CD4-positive, alpha-beta T cell (primary cell): Measurements from ENCODE around the gene AK2. TPM values are rescaled to one million over a fixed set of nuclear protein-coding genes. Genes with fewer than 3 reads are reported as not detected.

Experiments
- ATAC-seq: fragments of 200-7000 bp; cut with Tn5 transposase; one replicate; pipeline ENCODE4 v1.10.0; 2022; ENCODE audit warnings: mild to moderate bottlenecking; ENCODE audit not compliant: poor library complexity
- CTCF ChIA-PET: fragments of 350-600 bp; sonication (Branson Sonifier 250); formaldehyde crosslinking; loops from one replicate; lab custom pipeline; 2021; ENCODE audit warnings: antibody characterized with exemption, inconsistent platforms; lab: Charles Lee
- POLR2A ChIA-PET: fragments of 350-600 bp; sonication (Branson Sonifier 250); formaldehyde crosslinking; loops from one replicate; lab custom pipeline; 2021; ENCODE audit warnings: antibody characterized with exemption, inconsistent platforms; lab: Charles Lee
- DNase-seq, 14 experiments: peaks; one replicate each; pipeline ENCODE4 v3.0.0-alpha.2; 2013 to 2020; ENCODE audit warnings: mixed read lengths in 2 of 14
- H3K27ac ChIP-seq, 2 donors: one replicate each; pipeline versions ENCODE4 v1.5.1 to v1.7.0; 2013; ENCODE audit warnings: low read length in 2 of 2, low read depth in 1 of 2, mild to moderate bottlenecking in 1 of 2
- H3K27me3 ChIP-seq, 2 experiments: 1 replicate in 1 of 2; 2 replicates in 1 of 2; pipeline versions ENCODE4 v1.6.1 to v1.7.0; 2013; ENCODE audit warnings: low read length in 2 of 2, control low read depth in 1 of 2, mild to moderate bottlenecking in 1 of 2, moderate library complexity in 1 of 2; ENCODE audit not compliant: insufficient read depth in 2 of 2, control insufficient read depth in 1 of 2
- H3K36me3 ChIP-seq: one replicate; pipeline ENCODE4 v1.6.1; 2013; ENCODE audit warnings: low read length, control low read depth; ENCODE audit not compliant: insufficient read depth
- H3K4me1 ChIP-seq: one replicate; pipeline ENCODE4 v1.6.1; 2013; ENCODE audit warnings: low read length, control low read depth; ENCODE audit not compliant: insufficient read depth
- H3K4me3 ChIP-seq: one replicate; pipeline ENCODE4 v1.5.1; 2013; ENCODE audit warnings: mild to moderate bottlenecking, low read length, moderate library complexity
- H3K9me3 ChIP-seq, 2 experiments: 1 replicate in 1 of 2; 2 replicates in 1 of 2; pipeline versions ENCODE4 v1.6.1 to v1.7.0; 2013; ENCODE audit warnings: low read length in 2 of 2, mild to moderate bottlenecking in 2 of 2, control low read depth in 1 of 2, moderate library complexity in 1 of 2; ENCODE audit not compliant: control insufficient read depth in 1 of 2, insufficient read depth in 1 of 2
- H3K27ac Mint-ChIP-seq: one replicate; pipeline ENCODE4 v1.8.0; 2020; ENCODE audit warnings: mixed read lengths
- H3K27me3 Mint-ChIP-seq: one replicate; pipeline ENCODE4 v1.8.0; 2021; ENCODE audit warnings: mixed read lengths
- H3K36me3 Mint-ChIP-seq: one replicate; pipeline ENCODE4 v1.8.0; 2021; ENCODE audit warnings: low read depth, mixed read lengths
- H3K4me1 Mint-ChIP-seq: one replicate; pipeline ENCODE4 v1.8.0; 2021; ENCODE audit warnings: low read depth, mixed read lengths
- H3K4me3 Mint-ChIP-seq: one replicate; pipeline ENCODE4 v1.8.0; 2020; ENCODE audit warnings: mild to moderate bottlenecking, mixed read lengths
- H3K9me3 Mint-ChIP-seq: one replicate; pipeline ENCODE4 v1.8.0; 2020; ENCODE audit warnings: mixed read lengths
- CTCF ChIP-seq: fragments of 200-600 bp; IDR thresholded peaks from one replicate; pipeline ENCODE4 v1.8.0; 2022; ENCODE audit warnings: antibody characterized with exemption, mild to moderate bottlenecking
- intact Hi-C, 2 experiments: fragments of 100-400 bp; cut with DNase I in 1 of 2; cut with micrococcal nuclease in 1 of 2; formaldehyde crosslinking; loops; one replicate each; pipeline versions ENCODE4 v1.15.1 to v1.9.0; 2023 to 2025; cut with DNase I, micrococcal nuclease
- total RNA-seq, 174 experiments: library from RNA in 2 of 174; stranded (reverse) in 2 of 174; gene quantifications; one replicate each; pipeline ENCODE4 v1.2.3 and lab custom pipeline; 2021 to 2026

The AK2 gene
- total RNA-seq, 2 experiments from 2014 or later = 25.6 to 30.4 TPM

DNA sequence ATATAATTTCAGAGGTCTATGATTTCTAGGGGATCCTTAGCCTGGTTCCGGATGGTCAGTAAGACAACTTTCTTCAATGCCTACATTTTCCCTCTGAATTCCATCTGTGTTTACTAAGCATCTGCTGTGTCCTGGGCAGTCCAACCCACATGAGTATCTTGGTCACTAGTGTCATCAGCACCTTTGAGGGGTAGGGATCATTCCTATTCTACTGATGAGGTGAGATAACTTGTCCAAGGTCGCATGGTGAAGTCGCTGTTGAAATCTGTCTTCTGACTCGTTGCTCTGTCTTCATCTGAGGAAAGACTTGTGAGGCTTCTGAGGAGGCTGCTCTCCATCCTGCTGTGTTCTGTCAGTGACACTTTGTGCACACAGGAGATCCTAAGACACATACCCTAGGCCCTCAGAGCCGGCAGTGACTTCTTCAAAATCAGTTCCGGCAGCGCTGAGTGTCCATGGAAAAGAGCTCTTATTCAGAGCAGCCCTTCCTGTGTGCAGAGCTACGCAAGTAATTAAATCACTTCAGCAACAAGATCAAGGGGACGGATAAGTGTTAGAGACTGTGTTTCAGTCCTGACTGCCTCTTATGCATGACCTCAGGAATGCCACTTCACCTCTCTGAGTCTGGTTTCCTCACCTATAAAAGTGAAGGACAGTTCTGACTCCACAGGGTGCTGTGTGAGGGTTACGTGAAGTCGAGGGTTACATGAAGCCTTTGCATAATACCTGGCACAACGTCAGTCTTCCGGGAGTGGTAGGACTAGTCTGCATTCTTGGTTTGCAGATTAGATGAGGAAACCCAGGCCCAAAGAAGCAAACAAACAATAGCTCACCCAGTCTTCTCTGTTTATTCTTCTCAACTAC lies 28.4 kb downstream of the AK2 start:
- Histone ChIP-seq H3K36me3 (peaks cover 63% of the 10 kb centered on the region), H3K9me3 (no peaks in the 10 kb centered on the region), H3K27me3 (no peaks in the 10 kb centered on the region), H3K4me3 (no peak overlapping the region), H3K27ac (no peak overlapping the region), H3K4me1 (no peaks in the 10 kb centered on the region)
- ChIA-PET CTCF (interaction anchor here (0.8 to 1.3 kb wide), 3 partner anchors 10 to 75 kb away, joined by 3 to 9 read pairs (median 3); no protein-coding TSS in a partner anchor), POLR2A (no interaction called here)
- DNase-seq = no peak
- no peaks in the 10 kb centered on the region for H3K4me1 Mint-ChIP-seq
- ATAC-seq = no peak
- H3K27ac Mint-ChIP-seq = no peak overlapping the region
- H3K27me3 Mint-ChIP-seq = no peaks in the 10 kb centered on the region
- H3K9me3 Mint-ChIP-seq = no peaks in the 10 kb centered on the region
- peaks cover 64% of the 10 kb centered on the region for H3K36me3 Mint-ChIP-seq
- TF ChIP-seq CTCF = no peak
- intact Hi-C loops = no loop called here
- no peak overlapping the region for H3K4me3 Mint-ChIP-seq

GRCh38 chr1:33007190-33008050 lies 29.3 kb downstream of the AK2 start:
- Mint-ChIP-seq H3K27ac (no peak overlapping the region), H3K36me3 (peaks cover 55% of the 10 kb centered on the region), H3K4me3 (no peak overlapping the region)

More at GRCh38 chr1:33007190-33008050, 29.3 kb downstream of the AK2 start:
- Histone ChIP-seq H3K27ac (no peak overlapping the region), H3K27me3 (no peaks in the 10 kb centered on the region), H3K9me3 (no peaks in the 10 kb centered on the region), H3K4me1 (no peaks in the 10 kb centered on the region), H3K36me3 (peaks cover 54% of the 10 kb centered on the region), H3K4me3 (no peak overlapping the region)
- ATAC-seq = peak; percentile 41
- no peaks in the 10 kb centered on the region for H3K9me3 Mint-ChIP-seq
- ChIA-PET POLR2A (no interaction called here), CTCF (interaction anchor here (0.5 to 1.3 kb wide), 8 partner anchors 9 to 82 kb away, joined by 3 to 9 read pairs (median 3); no protein-coding TSS in a partner anchor)
- DNase-seq = peak in 8 of 14 experiments; percentile 4 to 69 (median 24)
- no peaks in the 10 kb centered on the region for H3K27me3 Mint-ChIP-seq
- TF ChIP-seq CTCF = no peak
- intact Hi-C loops = loop anchor here (1.0 kb wide), 1 partner anchor 74 kb away; no protein-coding TSS in a partner anchor
- no peaks in the 10 kb centered on the region for H3K4me1 Mint-ChIP-seq
